OCI-LY1 (cell line): ENCODE measurements around the gene ARMC3.

Experiments
- H2AFZ ChIP-seq: fragments of 200-600 bp; sonication (generic), shearing (Covaris generic); 2 replicates; pipeline ENCODE4 v1.6.0; 2014; ENCODE audit warnings: antibody characterized with exemption, mild to moderate bottlenecking, low read length
- H3F3A ChIP-seq: fragments of 200-600 bp; sonication (generic), shearing (Covaris generic); 2 replicates; pipeline ENCODE4 v1.6.0; 2014; ENCODE audit warnings: mild to moderate bottlenecking, antibody characterized with exemption, low read length, moderate library complexity; ENCODE audit not compliant: insufficient read depth
- H3K27ac ChIP-seq: fragments of 200-600 bp; sonication (generic); 2 replicates; pipeline ENCODE4 v1.5.1; 2014; ENCODE audit warnings: low read length, mixed run types, mild to moderate bottlenecking, low read depth; ENCODE audit not compliant: poor library complexity, severe bottlenecking
- H3K27me3 ChIP-seq: fragments of 200-600 bp; sonication (generic); 2 replicates; pipeline ENCODE4 v1.6.0; 2014; ENCODE audit warnings: antibody characterized with exemption, mild to moderate bottlenecking, low read length, moderate library complexity; ENCODE audit not compliant: insufficient read depth
- H3K36me3 ChIP-seq: fragments of 200-600 bp; sonication (generic); 2 replicates; pipeline ENCODE4 v1.6.1; 2014; ENCODE audit warnings: mild to moderate bottlenecking, antibody characterized with exemption, low read length, moderate library complexity, mixed read lengths; ENCODE audit not compliant: insufficient read depth
- H3K4me1 ChIP-seq: fragments of 200-600 bp; sonication (generic); 2 replicates; pipeline ENCODE4 v1.5.1; 2014; ENCODE audit warnings: mild to moderate bottlenecking, low read length, moderate library complexity; ENCODE audit not compliant: insufficient read depth, severe bottlenecking
- H3K4me2 ChIP-seq: fragments of 200-600 bp; sonication (generic), shearing (Covaris generic); 2 replicates; pipeline ENCODE4 v1.6.1; 2014; ENCODE audit warnings: low read length
- H3K4me3 ChIP-seq: fragments of 200-600 bp; sonication (generic); 2 replicates; pipeline ENCODE4 v1.5.1; 2014; ENCODE audit warnings: low read length, low read depth, mild to moderate bottlenecking, mixed read lengths; ENCODE audit not compliant: poor library complexity, severe bottlenecking
- H3K79me2 ChIP-seq: fragments of 200-600 bp; shearing (Covaris generic); 2 replicates; pipeline ENCODE4 v1.6.1; 2016; ENCODE audit warnings: mixed run types, low read length, mixed read lengths; ENCODE audit not compliant: insufficient read depth
- H3K9ac ChIP-seq: fragments of 200-600 bp; sonication (generic), shearing (Covaris generic); 2 replicates; pipeline ENCODE4 v1.6.1; 2014; ENCODE audit warnings: mild to moderate bottlenecking, low read length, mixed read lengths
- H3K9me2 ChIP-seq: fragments of 200-600 bp; sonication (generic), shearing (Covaris generic); 2 replicates; pipeline ENCODE4 v1.6.1; 2014; ENCODE audit warnings: low read depth, mild to moderate bottlenecking, low read length, mixed read lengths
- H3K9me3 ChIP-seq: fragments of 200-600 bp; shearing (Covaris generic); 2 replicates; pipeline ENCODE4 v1.6.1; 2014; ENCODE audit warnings: low read length, mixed read lengths
- H4K20me1 ChIP-seq: fragments of 200-600 bp; sonication (generic), shearing (Covaris generic); 2 replicates; pipeline ENCODE4 v1.6.0; 2016; ENCODE audit warnings: mild to moderate bottlenecking, low read length; ENCODE audit not compliant: insufficient read depth
- EZH2 ChIP-seq: fragments of 200-600 bp; sonication (generic), shearing (Covaris generic); IDR thresholded peaks from 2 replicates; pipeline ENCODE4 v1.8.0; 2017; ENCODE audit warnings: borderline replicate concordance, mixed run types, mild to moderate bottlenecking, antibody characterized with exemption, low read length, moderate library complexity, mixed read lengths
- TF ChIP-seq, protein P1 (sequence below): fragments of 200-600 bp; sonication (generic), shearing (Covaris generic); IDR thresholded peaks from 2 replicates; pipeline ENCODE4 v1.5.1; 2017; ENCODE audit warnings: mild to moderate bottlenecking, antibody characterized with exemption, low read length, moderate library complexity, mixed read lengths

ARMC3 gene

DNA sequence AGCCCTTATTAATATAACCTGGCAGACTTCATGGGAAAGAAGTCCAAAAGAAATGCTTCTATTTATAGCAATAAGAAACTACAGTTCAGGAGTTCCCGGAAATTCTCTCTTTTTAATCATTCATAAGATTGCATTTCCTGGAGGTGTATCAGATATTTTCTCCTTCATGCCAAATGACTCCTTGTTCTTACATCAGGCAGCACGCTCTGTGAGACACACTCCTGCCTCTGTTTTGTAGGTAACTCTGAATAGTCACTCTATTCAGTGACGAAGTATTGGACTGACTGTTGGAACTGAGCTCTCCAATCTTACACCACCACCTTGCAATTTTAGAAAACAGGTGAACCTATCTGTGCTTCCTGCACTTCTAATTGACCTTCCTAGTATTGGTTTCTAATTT lies 88.8 kb downstream of the ARMC3 start:
- Histone ChIP-seq H3K27ac (no peak overlapping the region), H3K4me1 (no peaks in the 10 kb centered on the region), H2AFZ (no peak overlapping the region), H3K4me3 (no peak overlapping the region), H3K36me3 (no peaks in the 10 kb centered on the region), H4K20me1 (no peaks in the 10 kb centered on the region), H3K27me3 (no peaks in the 10 kb centered on the region), H3K4me2 (no peak overlapping the region), H3K9me2 (no peaks in the 10 kb centered on the region), H3K9ac (no peak overlapping the region), H3F3A (no peaks in the 10 kb centered on the region), H3K9me3 (no peaks in the 10 kb centered on the region), H3K79me2 (no peaks in the 10 kb centered on the region)
- TF ChIP-seq, protein P1, sequence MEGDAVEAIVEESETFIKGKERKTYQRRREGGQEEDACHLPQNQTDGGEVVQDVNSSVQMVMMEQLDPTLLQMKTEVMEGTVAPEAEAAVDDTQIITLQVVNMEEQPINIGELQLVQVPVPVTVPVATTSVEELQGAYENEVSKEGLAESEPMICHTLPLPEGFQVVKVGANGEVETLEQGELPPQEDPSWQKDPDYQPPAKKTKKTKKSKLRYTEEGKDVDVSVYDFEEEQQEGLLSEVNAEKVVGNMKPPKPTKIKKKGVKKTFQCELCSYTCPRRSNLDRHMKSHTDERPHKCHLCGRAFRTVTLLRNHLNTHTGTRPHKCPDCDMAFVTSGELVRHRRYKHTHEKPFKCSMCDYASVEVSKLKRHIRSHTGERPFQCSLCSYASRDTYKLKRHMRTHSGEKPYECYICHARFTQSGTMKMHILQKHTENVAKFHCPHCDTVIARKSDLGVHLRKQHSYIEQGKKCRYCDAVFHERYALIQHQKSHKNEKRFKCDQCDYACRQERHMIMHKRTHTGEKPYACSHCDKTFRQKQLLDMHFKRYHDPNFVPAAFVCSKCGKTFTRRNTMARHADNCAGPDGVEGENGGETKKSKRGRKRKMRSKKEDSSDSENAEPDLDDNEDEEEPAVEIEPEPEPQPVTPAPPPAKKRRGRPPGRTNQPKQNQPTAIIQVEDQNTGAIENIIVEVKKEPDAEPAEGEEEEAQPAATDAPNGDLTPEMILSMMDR: no peak
- TF ChIP-seq EZH2: no peak

DNA sequence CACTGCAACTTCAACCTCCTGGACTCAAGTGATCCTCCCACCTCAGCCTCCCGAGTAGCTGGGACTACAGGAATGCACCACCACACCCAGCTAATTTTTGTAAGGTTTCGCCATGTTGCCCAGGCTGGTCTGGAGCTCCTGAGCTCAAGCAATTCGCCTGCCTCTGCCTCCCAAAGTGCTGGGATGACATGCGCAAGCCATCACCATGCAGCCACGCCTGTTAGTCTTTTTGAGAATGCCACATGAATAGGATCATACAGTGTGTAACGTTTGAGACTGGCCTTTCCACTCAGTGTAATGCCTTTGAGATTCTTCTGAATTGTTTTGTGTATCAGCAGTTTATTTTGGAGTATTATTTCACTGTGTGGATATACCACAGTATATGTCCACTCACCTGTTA lies 91.8 kb downstream of the ARMC3 start:
- H3K4me2 ChIP-seq: no peak overlapping the region
- no peaks in the 10 kb centered on the region for H4K20me1 ChIP-seq
- no peaks in the 10 kb centered on the region for H3K79me2 ChIP-seq
- H3K9ac ChIP-seq: no peak overlapping the region
- no peaks in the 10 kb centered on the region for H3K27me3 ChIP-seq
- H3K36me3 ChIP-seq: no peaks in the 10 kb centered on the region
- no peaks in the 10 kb centered on the region for H3K4me1 ChIP-seq
- no peak overlapping the region for H3K4me3 ChIP-seq
- TF ChIP-seq, protein P1: no peak
- no peak for TF ChIP-seq EZH2
- H3K9me2 ChIP-seq: no peaks in the 10 kb centered on the region
- no peaks in the 10 kb centered on the region for H3K9me3 ChIP-seq
- no peak overlapping the region for H3K27ac ChIP-seq
- H3F3A ChIP-seq: no peaks in the 10 kb centered on the region
- no peak overlapping the region for H2AFZ ChIP-seq

DNA sequence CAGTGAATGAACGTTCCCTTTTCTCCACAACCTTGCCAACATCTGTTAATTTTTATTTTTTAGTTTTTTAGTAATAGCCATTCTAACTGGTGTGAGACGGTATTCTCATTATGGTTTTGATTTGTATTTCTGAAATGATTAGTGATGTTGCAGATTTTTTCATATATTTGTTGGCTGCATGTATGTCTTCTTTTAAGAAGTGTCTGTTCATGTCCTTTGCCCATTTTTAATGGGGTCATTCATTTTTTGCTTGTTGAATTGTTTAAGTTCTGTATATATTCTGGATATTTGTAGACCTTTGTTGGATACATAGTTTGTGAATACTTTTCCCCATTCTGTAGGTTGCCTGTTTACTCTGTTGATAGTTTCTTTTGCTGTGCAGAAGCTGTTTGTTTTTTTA lies 93.6 kb downstream of the ARMC3 start:
- no peak overlapping the region for H3K27ac ChIP-seq
- no peak overlapping the region for H3K4me3 ChIP-seq
- H3K36me3 ChIP-seq: no peaks in the 10 kb centered on the region
- H3K9ac ChIP-seq: no peak overlapping the region
- no peaks in the 10 kb centered on the region for H4K20me1 ChIP-seq
- H3F3A ChIP-seq: no peaks in the 10 kb centered on the region
- no peaks in the 10 kb centered on the region for H3K4me1 ChIP-seq
- no peaks in the 10 kb centered on the region for H3K9me3 ChIP-seq
- no peak overlapping the region for H2AFZ ChIP-seq
- H3K79me2 ChIP-seq: no peaks in the 10 kb centered on the region
- TF ChIP-seq, protein P1: no peak
- TF ChIP-seq EZH2: no peak
- H3K4me2 ChIP-seq: no peak overlapping the region
- H3K9me2 ChIP-seq: no peaks in the 10 kb centered on the region
- no peaks in the 10 kb centered on the region for H3K27me3 ChIP-seq
